GM06990 (cell line): ENCODE data around the gene NAA40.

Experiments
- DNase-seq: peaks from one replicate; pipeline ENCODE4 v3.0.0-alpha.2; 2011; ENCODE audit not compliant: insufficient read length; ENCODE audit errors: extremely low read depth
- H3K27me3 ChIP-seq: replicated peaks from 2 replicates; pipeline ENCODE4 v1.6.0; 2011; ENCODE audit warnings: low read length; ENCODE audit not compliant: control insufficient read depth, insufficient read depth
- H3K36me3 ChIP-seq: 2 replicates; pipeline ENCODE4 v1.5.1; 2011; ENCODE audit warnings: low read length; ENCODE audit not compliant: control insufficient read depth, insufficient read depth
- H3K4me3 ChIP-seq: replicated peaks from 2 replicates; pipeline ENCODE4 v1.5.1; 2011; ENCODE audit warnings: low read depth, mild to moderate bottlenecking, control low read depth, low read length
- TF ChIP-seq, protein P1 (sequence below): IDR thresholded peaks from 2 replicates; pipeline ENCODE4 v1.5.1; 2011; ENCODE audit warnings: low read length, control low read depth, mild to moderate bottlenecking, inconsistent platforms; ENCODE audit not compliant: insufficient read depth, poor library complexity, severe bottlenecking

NAA40 gene

DNA sequence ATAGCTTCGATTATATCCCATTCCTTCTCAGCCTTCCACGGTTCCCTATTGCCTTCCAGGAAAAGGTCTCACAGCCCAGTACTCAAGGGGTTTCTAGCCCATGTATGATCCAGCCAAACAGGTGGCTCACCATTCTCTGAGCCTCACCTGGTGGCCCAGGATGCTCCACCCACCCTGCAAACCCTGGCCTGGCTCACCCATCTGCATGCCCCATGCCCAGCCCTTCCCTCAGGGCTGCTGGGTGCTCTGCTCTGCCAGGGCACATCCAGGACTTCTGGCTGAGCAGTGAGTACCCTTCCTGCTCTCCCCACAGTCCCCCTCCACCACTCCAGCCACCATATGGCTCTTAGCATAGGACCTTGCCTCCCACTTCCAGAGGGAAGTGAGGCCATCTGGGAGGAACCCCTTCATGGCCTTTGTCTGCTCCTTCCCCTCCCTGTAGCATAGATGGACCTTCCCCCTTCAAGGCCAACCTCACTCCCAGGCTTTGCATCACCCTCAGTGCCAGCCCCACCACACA is 16.1 kb upstream of the NAA40 start:
- Histone ChIP-seq H3K27me3 (peaks cover 2% of the 10 kb centered on the region), H3K36me3 (no peaks in the 10 kb centered on the region), H3K4me3 (no peak overlapping the region)
- no peak for DNase-seq
- TF ChIP-seq, protein P1, sequence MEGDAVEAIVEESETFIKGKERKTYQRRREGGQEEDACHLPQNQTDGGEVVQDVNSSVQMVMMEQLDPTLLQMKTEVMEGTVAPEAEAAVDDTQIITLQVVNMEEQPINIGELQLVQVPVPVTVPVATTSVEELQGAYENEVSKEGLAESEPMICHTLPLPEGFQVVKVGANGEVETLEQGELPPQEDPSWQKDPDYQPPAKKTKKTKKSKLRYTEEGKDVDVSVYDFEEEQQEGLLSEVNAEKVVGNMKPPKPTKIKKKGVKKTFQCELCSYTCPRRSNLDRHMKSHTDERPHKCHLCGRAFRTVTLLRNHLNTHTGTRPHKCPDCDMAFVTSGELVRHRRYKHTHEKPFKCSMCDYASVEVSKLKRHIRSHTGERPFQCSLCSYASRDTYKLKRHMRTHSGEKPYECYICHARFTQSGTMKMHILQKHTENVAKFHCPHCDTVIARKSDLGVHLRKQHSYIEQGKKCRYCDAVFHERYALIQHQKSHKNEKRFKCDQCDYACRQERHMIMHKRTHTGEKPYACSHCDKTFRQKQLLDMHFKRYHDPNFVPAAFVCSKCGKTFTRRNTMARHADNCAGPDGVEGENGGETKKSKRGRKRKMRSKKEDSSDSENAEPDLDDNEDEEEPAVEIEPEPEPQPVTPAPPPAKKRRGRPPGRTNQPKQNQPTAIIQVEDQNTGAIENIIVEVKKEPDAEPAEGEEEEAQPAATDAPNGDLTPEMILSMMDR = no peak

DNA sequence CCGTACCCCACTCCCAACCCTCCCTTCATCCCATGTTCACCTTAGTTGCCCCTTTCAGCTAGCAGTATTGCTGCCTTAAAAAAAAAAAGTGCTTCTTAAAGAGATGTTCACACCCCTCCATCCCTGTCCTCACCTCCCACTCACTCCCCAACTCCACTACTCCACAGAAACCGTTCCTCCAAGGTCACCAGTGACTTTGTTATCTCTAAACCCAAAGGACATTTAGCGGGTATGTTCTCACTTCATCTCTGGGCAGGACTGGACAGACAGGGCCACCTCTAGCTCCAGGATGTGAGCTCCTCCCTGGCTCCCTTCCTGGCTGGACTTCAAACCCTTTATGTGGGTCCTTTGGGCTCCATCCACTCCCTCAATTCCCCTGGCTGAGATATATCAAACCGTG is 15.5 kb upstream of the NAA40 start:
- no peak overlapping the region for H3K4me3 ChIP-seq
- no peaks in the 10 kb centered on the region for H3K36me3 ChIP-seq
- peaks cover 2% of the 10 kb centered on the region for H3K27me3 ChIP-seq
- DNase-seq = no peak
- TF ChIP-seq, protein P1 = no peak

DNA sequence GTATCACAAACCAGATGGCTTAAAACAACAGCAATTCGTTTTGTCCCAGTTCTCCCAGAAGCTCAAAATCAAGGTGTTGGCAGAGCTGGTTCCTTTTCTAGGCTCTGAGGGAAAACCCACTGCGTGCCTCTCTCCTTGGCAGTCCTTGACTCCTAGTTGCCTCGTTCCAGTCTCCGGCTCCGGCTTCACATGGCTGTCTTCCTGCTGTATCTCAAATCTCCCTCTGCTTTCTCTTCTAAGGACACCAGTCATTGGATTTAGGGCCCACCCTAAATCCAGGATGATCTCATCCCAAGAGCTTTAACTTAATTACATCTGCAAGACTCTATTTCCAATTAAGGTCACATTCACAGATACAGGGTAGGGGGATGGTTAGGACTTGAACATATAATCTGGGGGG is 9.2 kb upstream of the NAA40 start:
- H3K36me3 ChIP-seq = no peaks in the 10 kb centered on the region
- no peak for DNase-seq
- TF ChIP-seq, protein P1 = no peak

DNA sequence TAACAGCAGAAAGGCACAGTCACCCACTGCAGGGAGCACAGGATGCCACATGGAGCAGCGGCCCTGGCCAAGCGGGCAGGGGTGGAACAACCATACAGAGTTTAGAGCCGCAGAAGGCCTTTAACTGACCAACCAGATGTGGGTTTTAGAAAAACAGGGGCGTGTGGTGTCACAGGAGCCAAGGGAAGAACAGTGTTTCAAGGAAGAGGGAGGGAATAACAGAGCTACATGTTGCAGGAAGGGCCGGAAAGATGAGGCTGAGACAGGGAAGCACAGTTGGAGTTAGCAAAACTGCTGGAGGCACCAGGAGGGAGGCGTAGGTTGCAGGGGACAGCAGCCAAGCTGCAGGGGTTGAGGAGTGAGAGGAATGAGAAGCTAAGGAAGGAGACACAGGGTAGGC is 7.8 kb upstream of the NAA40 start:
- Histone ChIP-seq H3K4me3 (no peak overlapping the region), H3K27me3 (no peaks in the 10 kb centered on the region; the same call in 1 of the 2 replicates), H3K36me3 (no peaks in the 10 kb centered on the region)
- TF ChIP-seq, protein P1 = no peak
- no peak for DNase-seq

More for the DNA sequence above, 9.2 kb upstream of the NAA40 start:
- Histone ChIP-seq H3K4me3 (no peak overlapping the region), H3K27me3 (no peaks in the 10 kb centered on the region; the same call in 1 of the 2 replicates)

DNA sequence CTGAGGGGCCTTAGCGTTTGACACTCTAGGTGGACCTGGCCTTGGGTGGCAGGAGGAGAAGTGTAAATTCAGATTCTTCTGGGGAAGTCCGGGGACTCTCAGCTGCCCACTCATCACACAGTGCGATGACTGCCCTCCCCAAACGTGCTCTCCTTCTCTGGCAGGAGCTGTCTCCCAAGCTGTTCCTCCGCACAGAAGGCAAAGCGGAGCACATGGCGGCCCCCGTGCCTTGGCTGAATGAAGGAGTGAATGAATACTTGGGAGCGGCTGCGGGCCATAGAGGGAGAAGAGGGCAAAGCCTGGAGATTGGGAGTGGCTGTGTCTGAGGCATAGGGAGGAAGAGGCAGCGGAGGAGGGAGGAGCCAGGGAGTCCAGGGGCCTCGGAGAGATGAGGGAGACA is 6.9 kb upstream of the NAA40 start:
- no peaks in the 10 kb centered on the region; the same call in 1 of the 2 replicates for H3K27me3 ChIP-seq
- no peak for DNase-seq
- TF ChIP-seq, protein P1 = no peak
- H3K36me3 ChIP-seq = no peaks in the 10 kb centered on the region
- no peak overlapping the region for H3K4me3 ChIP-seq

DNA sequence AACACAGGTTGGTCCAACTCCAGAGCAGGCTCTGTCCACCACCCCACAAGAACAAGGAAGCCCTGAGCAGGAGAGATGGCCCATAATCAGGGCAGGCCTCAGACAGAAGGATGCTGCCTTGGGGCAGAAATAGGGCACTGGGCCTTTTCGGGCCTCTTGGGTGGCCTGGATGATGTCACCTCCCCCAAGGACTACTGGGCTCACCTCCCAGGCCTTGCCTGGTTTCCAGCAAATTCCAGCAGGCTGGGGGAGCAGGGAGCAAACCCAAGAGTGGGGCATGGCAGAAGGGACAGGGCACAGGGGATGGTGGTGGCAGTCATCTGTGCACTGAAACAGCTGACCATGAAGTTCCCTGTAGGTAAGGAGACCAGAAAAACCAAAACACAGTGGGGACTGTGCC is 5.3 kb upstream of the NAA40 start:
- H3K36me3 ChIP-seq = no peaks in the 10 kb centered on the region
- no peaks in the 10 kb centered on the region; the same call in 1 of the 2 replicates for H3K27me3 ChIP-seq
- TF ChIP-seq, protein P1 = no peak
- no peak overlapping the region for H3K4me3 ChIP-seq
- no peak for DNase-seq
